Ishikawa (cell line): ENCODE data around the gene RNASE7.

ENCODE experiments used
- CEBPB ChIP-seq: IDR thresholded peaks from 2 replicates; pipeline ENCODE4 v1.6.1; 2012
- CREB1 ChIP-seq: IDR thresholded peaks from 2 replicates; pipeline ENCODE4 v1.6.1; 2012; ENCODE audit warnings: low read depth
- EGR1 ChIP-seq: IDR thresholded peaks from 2 replicates; pipeline ENCODE4 v1.6.1; 2012
- EP300 ChIP-seq: IDR thresholded peaks from 2 replicates; pipeline ENCODE4 v1.6.1; 2012; ENCODE audit warnings: borderline replicate concordance
- FOXM1 ChIP-seq: IDR thresholded peaks from 2 replicates; pipeline ENCODE4 v1.6.1; 2012; ENCODE audit warnings: low read depth, borderline replicate concordance
- NFIC ChIP-seq: IDR thresholded peaks from 2 replicates; pipeline ENCODE4 v1.6.1; 2012
- RAD21 ChIP-seq: IDR thresholded peaks from 2 replicates; pipeline ENCODE4 v1.6.1; 2012; ENCODE audit warnings: low read depth
- TAF1 ChIP-seq: IDR thresholded peaks from 2 replicates; pipeline ENCODE4 v1.6.1; 2012; ENCODE audit warnings: low read depth, mild to moderate bottlenecking
- TCF12 ChIP-seq: IDR thresholded peaks from 2 replicates; pipeline ENCODE4 v1.6.1; 2012; ENCODE audit warnings: low read depth
- TEAD4 ChIP-seq: IDR thresholded peaks from 2 replicates; pipeline ENCODE4 v1.6.1; 2012
- YY1 ChIP-seq: IDR thresholded peaks from 2 replicates; pipeline ENCODE4 v1.6.1; 2012; ENCODE audit warnings: low read depth
- ZBTB7A ChIP-seq: IDR thresholded peaks from 2 replicates; pipeline ENCODE4 v1.6.1; 2012; ENCODE audit warnings: low read depth
- TF ChIP-seq, protein P1 (sequence below): IDR thresholded peaks from 2 replicates; pipeline ENCODE4 v1.6.1; 2012; ENCODE audit warnings: low read depth, mild to moderate bottlenecking
- TF ChIP-seq, protein P2 (sequence below): IDR thresholded peaks from 2 replicates; pipeline ENCODE4 v1.6.1; 2012
- TF ChIP-seq, protein P3 (sequence below): IDR thresholded peaks from 2 replicates; pipeline ENCODE4 v1.6.1; 2012

The RNASE7 gene

GRCh38 chr14:21039585-21040369 is 2.4 kb upstream of the RNASE7 start:
- TF ChIP-seq FOXM1 (no peak), NFIC (no peak), RAD21 (peak; percentile 77)

DNA sequence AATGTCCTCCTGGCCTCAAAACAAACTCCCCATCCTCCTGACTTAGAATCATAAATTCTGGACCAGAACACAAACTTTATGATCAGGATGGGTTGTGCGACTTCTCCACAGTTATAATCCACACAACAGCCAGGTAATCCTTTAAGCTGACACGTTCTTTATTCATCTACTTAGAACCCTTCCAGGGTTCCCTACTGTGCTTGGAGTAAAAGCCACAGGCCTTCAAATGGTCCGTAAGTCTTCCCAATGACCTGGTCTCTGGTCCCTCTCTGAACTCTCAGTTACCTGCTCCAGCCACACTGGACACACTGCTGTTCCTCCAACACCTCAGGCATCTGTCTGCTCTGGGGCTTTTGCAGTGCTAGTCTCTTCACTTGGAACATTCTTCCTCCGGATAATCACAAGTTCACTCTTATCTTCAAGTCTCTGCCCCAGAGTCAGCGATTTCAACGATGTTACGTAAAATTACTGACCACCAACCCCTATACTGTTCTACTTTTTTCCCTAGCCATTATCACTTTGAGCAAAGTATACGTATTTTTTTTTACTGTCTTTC is 1.7 kb upstream of the RNASE7 start:
- TF ChIP-seq, protein P1, sequence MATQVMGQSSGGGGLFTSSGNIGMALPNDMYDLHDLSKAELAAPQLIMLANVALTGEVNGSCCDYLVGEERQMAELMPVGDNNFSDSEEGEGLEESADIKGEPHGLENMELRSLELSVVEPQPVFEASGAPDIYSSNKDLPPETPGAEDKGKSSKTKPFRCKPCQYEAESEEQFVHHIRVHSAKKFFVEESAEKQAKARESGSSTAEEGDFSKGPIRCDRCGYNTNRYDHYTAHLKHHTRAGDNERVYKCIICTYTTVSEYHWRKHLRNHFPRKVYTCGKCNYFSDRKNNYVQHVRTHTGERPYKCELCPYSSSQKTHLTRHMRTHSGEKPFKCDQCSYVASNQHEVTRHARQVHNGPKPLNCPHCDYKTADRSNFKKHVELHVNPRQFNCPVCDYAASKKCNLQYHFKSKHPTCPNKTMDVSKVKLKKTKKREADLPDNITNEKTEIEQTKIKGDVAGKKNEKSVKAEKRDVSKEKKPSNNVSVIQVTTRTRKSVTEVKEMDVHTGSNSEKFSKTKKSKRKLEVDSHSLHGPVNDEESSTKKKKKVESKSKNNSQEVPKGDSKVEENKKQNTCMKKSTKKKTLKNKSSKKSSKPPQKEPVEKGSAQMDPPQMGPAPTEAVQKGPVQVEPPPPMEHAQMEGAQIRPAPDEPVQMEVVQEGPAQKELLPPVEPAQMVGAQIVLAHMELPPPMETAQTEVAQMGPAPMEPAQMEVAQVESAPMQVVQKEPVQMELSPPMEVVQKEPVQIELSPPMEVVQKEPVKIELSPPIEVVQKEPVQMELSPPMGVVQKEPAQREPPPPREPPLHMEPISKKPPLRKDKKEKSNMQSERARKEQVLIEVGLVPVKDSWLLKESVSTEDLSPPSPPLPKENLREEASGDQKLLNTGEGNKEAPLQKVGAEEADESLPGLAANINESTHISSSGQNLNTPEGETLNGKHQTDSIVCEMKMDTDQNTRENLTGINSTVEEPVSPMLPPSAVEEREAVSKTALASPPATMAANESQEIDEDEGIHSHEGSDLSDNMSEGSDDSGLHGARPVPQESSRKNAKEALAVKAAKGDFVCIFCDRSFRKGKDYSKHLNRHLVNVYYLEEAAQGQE, result no peak
- TF ChIP-seq, protein P2, sequence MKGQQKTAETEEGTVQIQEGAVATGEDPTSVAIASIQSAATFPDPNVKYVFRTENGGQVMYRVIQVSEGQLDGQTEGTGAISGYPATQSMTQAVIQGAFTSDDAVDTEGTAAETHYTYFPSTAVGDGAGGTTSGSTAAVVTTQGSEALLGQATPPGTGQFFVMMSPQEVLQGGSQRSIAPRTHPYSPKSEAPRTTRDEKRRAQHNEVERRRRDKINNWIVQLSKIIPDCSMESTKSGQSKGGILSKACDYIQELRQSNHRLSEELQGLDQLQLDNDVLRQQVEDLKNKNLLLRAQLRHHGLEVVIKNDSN, result no peak
- TF ChIP-seq RAD21 (no peak), NFIC (no peak), EGR1 (no peak), FOXM1 (no peak), TAF1 (no peak), CEBPB (no peak), CREB1 (no peak), YY1 (no peak)
- TF ChIP-seq, protein P3, sequence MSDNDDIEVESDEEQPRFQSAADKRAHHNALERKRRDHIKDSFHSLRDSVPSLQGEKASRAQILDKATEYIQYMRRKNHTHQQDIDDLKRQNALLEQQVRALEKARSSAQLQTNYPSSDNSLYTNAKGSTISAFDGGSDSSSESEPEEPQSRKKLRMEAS, result no peak

GRCh38 chr14:21042918-21043317 is 756 bp downstream of the RNASE7 start:
- TF ChIP-seq RAD21, result no peak
- TF ChIP-seq, protein P2, result no peak
- TF ChIP-seq CEBPB, result no peak
- TF ChIP-seq TAF1, result no peak
- TF ChIP-seq, protein P1, result no peak
- no peak for TF ChIP-seq FOXM1
- TF ChIP-seq TEAD4, result no peak
- no peak for TF ChIP-seq NFIC
- TF ChIP-seq, protein P3, result no peak
- TF ChIP-seq EP300, result no peak
- TF ChIP-seq CREB1, result no peak

- TF ChIP-seq ZBTB7A (no peak), YY1 (no peak), RAD21 (no peak), CREB1 (no peak), EGR1 (no peak), CEBPB (no peak), TEAD4 (no peak), EP300 (no peak), TCF12 (no peak), TAF1 (no peak), NFIC (no peak), FOXM1 (no peak)
- TF ChIP-seq, protein P2, result no peak
- TF ChIP-seq, protein P3, result no peak
- TF ChIP-seq, protein P1, result no peak
Observed at GRCh38 chr14:21043387-21043973, 1.3 kb downstream of the RNASE7 start.
